ENCODE data around the gene SMCO3. TPM values are rescaled to one million over a fixed set of nuclear protein-coding genes. Genes with fewer than 3 reads are reported as not detected.
A peak's percentile ranks its signal among the peaks of the same experiment; 100 is the strongest.

Gene SMCO3
- total and polyA plus RNA-seq, 2 of the 13 experiments (the other 11 are each of a cell fraction or from before 2014, with no cell fraction given), result 0.29 to 0.42 TPM

DNA sequence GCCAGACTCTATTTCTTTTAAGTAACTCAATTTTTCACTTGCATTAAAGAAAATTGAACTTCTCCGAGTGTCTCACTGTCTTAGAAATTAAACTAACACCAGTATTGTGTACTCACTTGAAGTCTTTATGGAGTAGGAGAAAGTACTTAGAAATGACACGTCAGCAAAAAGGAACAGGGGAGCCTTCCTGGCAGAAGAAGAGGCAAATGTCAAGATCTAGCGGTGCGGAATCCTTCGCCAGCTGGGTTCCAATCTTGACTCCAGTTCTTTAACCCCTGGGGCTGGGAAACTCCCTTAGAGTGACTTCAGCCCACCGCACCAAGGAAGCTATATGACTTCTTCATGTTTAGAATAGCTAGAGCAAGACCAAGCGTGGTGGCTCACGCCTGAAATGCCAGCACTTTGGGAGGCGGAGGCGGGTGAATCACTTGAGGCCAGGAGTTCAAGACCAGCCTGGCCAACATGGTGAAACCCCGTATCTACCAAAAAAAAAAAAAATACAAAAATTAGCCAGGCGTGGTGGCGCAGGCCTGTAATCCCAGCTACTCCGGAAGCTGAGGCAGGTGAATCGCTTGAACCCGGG lies 45.1 kb downstream of the SMCO3 start:
- peak overlapping the region; percentile 70 to 92 (median 79) for H3K4me3 ChIP-seq (replicated peaks in 1 of 3; ENCODE audit: insufficient read depth in 1 of 3, low read depth in 2 of 3, low read length in 3 of 3)
- peak overlapping the region; percentile 95 for H3K27ac ChIP-seq (ENCODE audit: extremely low read length, insufficient read depth, low read length)
- ChIA-PET CTCF (ENCODE audit: low intra/inter-chr PET ratio, low total read pairs) (interaction anchor here (1.0 to 2.4 kb wide), 2 partner anchors 12 to 227 kb away, joined by 3 to 7 read pairs; no protein-coding TSS in a partner anchor), POLR2A (interaction anchor here (0.6 to 3.1 kb wide), 4 partner anchors 11 to 34 kb away, joined by 3 to 71 read pairs (median 26); partner anchors contain the start of genes C12orf60 and WBP11)
- no peak for TF ChIP-seq ZFX (CRISPR knock-in tag; IDR thresholded peaks at IDR 0.05; ENCODE audit: low read depth)
- peak; percentile 93 for TF ChIP-seq MAFF (IDR thresholded peaks at IDR 0.05; ENCODE audit: low read depth, low read length)
- TF ChIP-seq, protein P1, sequence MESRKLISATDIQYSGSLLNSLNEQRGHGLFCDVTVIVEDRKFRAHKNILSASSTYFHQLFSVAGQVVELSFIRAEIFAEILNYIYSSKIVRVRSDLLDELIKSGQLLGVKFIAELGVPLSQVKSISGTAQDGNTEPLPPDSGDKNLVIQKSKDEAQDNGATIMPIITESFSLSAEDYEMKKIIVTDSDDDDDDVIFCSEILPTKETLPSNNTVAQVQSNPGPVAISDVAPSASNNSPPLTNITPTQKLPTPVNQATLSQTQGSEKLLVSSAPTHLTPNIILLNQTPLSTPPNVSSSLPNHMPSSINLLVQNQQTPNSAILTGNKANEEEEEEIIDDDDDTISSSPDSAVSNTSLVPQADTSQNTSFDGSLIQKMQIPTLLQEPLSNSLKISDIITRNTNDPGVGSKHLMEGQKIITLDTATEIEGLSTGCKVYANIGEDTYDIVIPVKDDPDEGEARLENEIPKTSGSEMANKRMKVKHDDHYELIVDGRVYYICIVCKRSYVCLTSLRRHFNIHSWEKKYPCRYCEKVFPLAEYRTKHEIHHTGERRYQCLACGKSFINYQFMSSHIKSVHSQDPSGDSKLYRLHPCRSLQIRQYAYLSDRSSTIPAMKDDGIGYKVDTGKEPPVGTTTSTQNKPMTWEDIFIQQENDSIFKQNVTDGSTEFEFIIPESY (CRISPR knock-in tag; IDR thresholded peaks at IDR 0.05), result 0 out of 2 replicates have a peak, but pooled peaks have one; percentile 5
- peak; percentile 94 to 97 for TF ChIP-seq MAFK (conservative IDR thresholded peaks at IDR 0.05 in 1 of 2, IDR thresholded peaks at IDR 0.05 in 1 of 2; ENCODE audit: low read length in 2 of 2)
- H3K9me3 ChIP-seq (ENCODE audit: low read length), result no peaks in the 10 kb centered on the region
- DNase-seq (ENCODE audit: low spot score) (no peak), FAIRE-seq (no peak), ATAC-seq (no peak)
- no TSS peak for BruUV-seq (replicated peaks)
- H3K36me3 ChIP-seq (replicated peaks in 1 of 2; ENCODE audit: control insufficient read depth in 1 of 2, insufficient read depth in 2 of 2, low read length in 2 of 2), result no peaks in the 10 kb centered on the region
- peaks cover 32% of the 10 kb centered on the region for H3K79me2 ChIP-seq (ENCODE audit: insufficient read depth, low read length)
- peaks cover 29% of the 10 kb centered on the region for H3K4me1 ChIP-seq (ENCODE audit: insufficient read depth, low read length)
- 87% methylated on average over 15 of the region's 16 CpGs for WGBS (ENCODE audit: low lambda C conversion rate)
- H2AFZ ChIP-seq (ENCODE audit: low read length), result no peak overlapping the region
- peak overlapping the region; percentile 86 for H3K9ac ChIP-seq (ENCODE audit: insufficient read depth, low read depth, low read length)
- H4K20me1 ChIP-seq (ENCODE audit: insufficient read depth, low read length), result peaks cover 3% of the 10 kb centered on the region; the same call in 1 of the 2 replicates
- in situ Hi-C loops (cut with HindIII; ENCODE audit: extremely low pct_ligation_motif_present, low pct_unique_long_range_greater_than_20kb), result no loop called here
- H3K4me2 ChIP-seq (ENCODE audit: low read depth, low read length), result peak overlapping the region; percentile 83
- intact Hi-C loops (cut with micrococcal nuclease; ENCODE audit: unreplicated experiment), result no loop called here
- no peaks in the 10 kb centered on the region; a peak in 1 of 5 replicates for H3K27me3 ChIP-seq (ENCODE audit: control insufficient read depth in 1 of 2, insufficient read depth in 2 of 2, low read length in 2 of 2)

DNA sequence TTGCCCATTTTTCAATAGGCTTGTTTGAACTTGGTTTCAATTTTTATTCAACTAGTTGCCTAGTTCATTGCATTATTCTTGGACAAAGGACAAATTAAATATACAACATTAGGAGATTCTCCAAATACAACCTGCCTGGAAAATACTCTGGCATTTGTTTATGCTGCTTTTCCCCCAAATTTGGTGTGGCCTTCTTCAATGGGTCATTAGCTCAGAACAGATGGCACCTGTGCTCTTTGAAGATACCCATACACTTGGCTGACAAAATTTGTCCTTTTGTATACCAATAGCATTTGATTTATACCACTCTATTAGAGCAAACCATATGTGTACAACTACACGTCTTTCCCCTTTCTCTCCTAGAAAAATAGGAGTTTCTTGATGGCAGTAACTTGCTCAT lies 46.4 kb downstream of the SMCO3 start:
- in situ Hi-C loops (cut with HindIII; ENCODE audit: extremely low pct_ligation_motif_present, low pct_unique_long_range_greater_than_20kb), result no loop called here
- Histone ChIP-seq H3K4me1 (ENCODE audit: insufficient read depth, low read length) (peaks cover 29% of the 10 kb centered on the region), H3K4me2 (ENCODE audit: low read depth, low read length) (no peak overlapping the region), H3K36me3 (replicated peaks in 1 of 2; ENCODE audit: control insufficient read depth in 1 of 2, insufficient read depth in 2 of 2, low read length in 2 of 2) (no peaks in the 10 kb centered on the region), H4K20me1 (ENCODE audit: insufficient read depth, low read length) (peaks cover 3% of the 10 kb centered on the region; the same call in 1 of the 2 replicates), H3K9ac (ENCODE audit: insufficient read depth, low read depth, low read length) (no peak overlapping the region), H3K4me3 (replicated peaks in 1 of 3; ENCODE audit: insufficient read depth in 1 of 3, low read depth in 2 of 3, low read length in 3 of 3) (no peak overlapping the region), H3K9me3 (ENCODE audit: low read length) (no peaks in the 10 kb centered on the region), H3K27me3 (ENCODE audit: control insufficient read depth in 1 of 2, insufficient read depth in 2 of 2, low read length in 2 of 2) (no peaks in the 10 kb centered on the region; a peak in 1 of 5 replicates), H2AFZ (ENCODE audit: low read length) (no peak overlapping the region), H3K79me2 (ENCODE audit: insufficient read depth, low read length) (peaks cover 37% of the 10 kb centered on the region), H3K27ac (ENCODE audit: extremely low read length, insufficient read depth, low read length) (no peak overlapping the region)
- CTCF ChIA-PET (ENCODE audit: low intra/inter-chr PET ratio, low total read pairs), result no interaction called here
- ATAC-seq, result no peak
- FAIRE-seq, result no peak
- WGBS (ENCODE audit: low lambda C conversion rate), result 90% methylated on average over 1 of the region's 1 CpG
- POLR2A ChIA-PET, result no interaction called here
- intact Hi-C loops (cut with micrococcal nuclease; ENCODE audit: unreplicated experiment), result no loop called here
- BruUV-seq (replicated peaks), result no TSS peak
- DNase-seq (ENCODE audit: low spot score), result no peak
- no peak for TF ChIP-seq XBP1 (CRISPR knock-in tag; IDR thresholded peaks at IDR 0.05)
- no peak for TF ChIP-seq ZNF781 (CRISPR knock-in tag; IDR thresholded peaks at IDR 0.05; ENCODE audit: borderline replicate concordance, not compliant biosample characterization)
- TF ChIP-seq, protein P2, sequence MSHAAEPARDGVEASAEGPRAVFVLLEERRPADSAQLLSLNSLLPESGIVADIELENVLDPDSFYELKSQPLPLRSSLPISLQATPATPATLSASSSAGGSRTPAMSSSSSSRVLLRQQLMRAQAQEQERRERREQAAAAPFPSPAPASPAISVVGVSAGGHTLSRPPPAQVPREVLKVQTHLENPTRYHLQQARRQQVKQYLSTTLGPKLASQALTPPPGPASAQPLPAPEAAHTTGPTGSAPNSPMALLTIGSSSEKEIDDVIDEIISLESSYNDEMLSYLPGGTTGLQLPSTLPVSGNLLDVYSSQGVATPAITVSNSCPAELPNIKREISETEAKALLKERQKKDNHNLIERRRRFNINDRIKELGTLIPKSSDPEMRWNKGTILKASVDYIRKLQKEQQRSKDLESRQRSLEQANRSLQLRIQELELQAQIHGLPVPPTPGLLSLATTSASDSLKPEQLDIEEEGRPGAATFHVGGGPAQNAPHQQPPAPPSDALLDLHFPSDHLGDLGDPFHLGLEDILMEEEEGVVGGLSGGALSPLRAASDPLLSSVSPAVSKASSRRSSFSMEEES (CRISPR knock-in tag; IDR thresholded peaks at IDR 0.05), result no peak
- no peak for TF ChIP-seq ZNF839 (CRISPR knock-in tag; IDR thresholded peaks at IDR 0.05; ENCODE audit: borderline replicate concordance)
- TF ChIP-seq MLLT10 (CRISPR knock-in tag; IDR thresholded peaks at IDR 0.05), result no peak
- TF ChIP-seq SRSF9 (IDR thresholded peaks at IDR 0.05; ENCODE audit: borderline replicate concordance, insufficient read depth, low read depth, low read length, poor library complexity, severe bottlenecking), result no peak
- no peak for TF ChIP-seq FOXA3 (CRISPR knock-in tag; IDR thresholded peaks at IDR 0.05)
